Keratinocyte (primary cell): ENCODE measurements around the gene MAST3. TPM values are rescaled to one million over a fixed set of nuclear protein-coding genes. Genes with fewer than 3 reads are reported as not detected.

Source experiments
- DNase-seq: peaks from one replicate; pipeline ENCODE4 v3.0.0-alpha.2; 2011; ENCODE audit warnings: low read depth, missing footprints, low spot score
- FAIRE-seq: peaks from 2 replicates; lab custom pipeline; 2011; peaks lifted over from hg19 to GRCh38; lab: Jason Lieb, UNC
- H2AFZ ChIP-seq: 2 replicates; pipeline ENCODE4 v1.6.0; 2012; ENCODE audit warnings: low read length, control low read depth, inconsistent platforms; ENCODE audit not compliant: control insufficient read depth
- H3K27ac ChIP-seq: 2 replicates; pipeline ENCODE4 v1.5.1; 2011; ENCODE audit warnings: low read length; ENCODE audit not compliant: control insufficient read depth, insufficient read depth
- H3K27me3 ChIP-seq: 3 replicates; pipeline ENCODE4 v1.6.0; 2011; ENCODE audit warnings: low read length; ENCODE audit not compliant: control insufficient read depth, insufficient read depth; ENCODE audit errors: extremely low read depth
- H3K36me3 ChIP-seq, 2 experiments: 2 replicates in 1 of 2; 3 replicates in 1 of 2; pipeline ENCODE4 v1.5.1; 2011; ENCODE audit warnings: low read length in 2 of 2, mild to moderate bottlenecking in 1 of 2; ENCODE audit not compliant: control insufficient read depth in 2 of 2, insufficient read depth in 2 of 2; ENCODE audit errors: extremely low read depth in 1 of 2
- H3K4me1 ChIP-seq: 3 replicates; pipeline ENCODE4 v1.5.1; 2011; ENCODE audit warnings: low read length; ENCODE audit not compliant: control insufficient read depth, insufficient read depth; ENCODE audit errors: extremely low read depth
- H3K4me2 ChIP-seq: 3 replicates; pipeline ENCODE4 v1.6.0; 2011; ENCODE audit warnings: low read depth, low read length; ENCODE audit not compliant: control insufficient read depth, insufficient read depth; ENCODE audit errors: extremely low read depth
- H3K4me3 ChIP-seq, 3 experiments: fragments of 200-600 bp in 1 of 3; sonication (generic) in 1 of 3; 2 replicates in 2 of 3; 3 replicates in 1 of 3; pipeline ENCODE4 v1.5.1; 2011 to 2016; ENCODE audit warnings: low read length in 3 of 3, mild to moderate bottlenecking in 3 of 3, control low read depth in 2 of 3, inconsistent platforms in 1 of 3, low read depth in 1 of 3, mixed read lengths in 1 of 3, mixed run types in 1 of 3, moderate library complexity in 1 of 3; ENCODE audit not compliant: control insufficient read depth in 2 of 3, insufficient read depth in 2 of 3; ENCODE audit errors: extremely low read depth in 1 of 3
- H3K79me2 ChIP-seq: 2 replicates; pipeline ENCODE4 v1.6.0; 2012; ENCODE audit warnings: low read length; ENCODE audit not compliant: control insufficient read depth, insufficient read depth
- H3K9ac ChIP-seq: 3 replicates; pipeline ENCODE4 v1.6.0; 2011; ENCODE audit warnings: low read length; ENCODE audit not compliant: control insufficient read depth, insufficient read depth; ENCODE audit errors: extremely low read depth
- H3K9me1 ChIP-seq: 3 replicates; pipeline ENCODE4 v1.6.0; 2011; ENCODE audit warnings: low read length; ENCODE audit not compliant: control insufficient read depth, insufficient read depth; ENCODE audit errors: extremely low read depth
- H3K9me3 ChIP-seq: 2 replicates; pipeline ENCODE4 v1.5.1; 2012; ENCODE audit warnings: low read depth, low read length; ENCODE audit not compliant: control insufficient read depth
- H4K20me1 ChIP-seq: 3 replicates; pipeline ENCODE4 v1.6.0; 2011; ENCODE audit warnings: low read length; ENCODE audit not compliant: control insufficient read depth, insufficient read depth; ENCODE audit errors: extremely low read depth
- EZH2 ChIP-seq: IDR thresholded peaks from one replicate; pipeline ENCODE4 v1.6.1; 2012; ENCODE audit warnings: inconsistent platforms, mild to moderate bottlenecking, low read length, moderate library complexity
- dilution Hi-C: fragments of 300-500 bp; cut with MboI; formaldehyde crosslinking; loops from one replicate; pipeline ENCODE4 v1.7.0; 2020; ENCODE audit warnings: low sequenced_read_pairs; ENCODE audit not compliant: extremely low pct_ligation_motif_present
- polyA plus RNA-seq, 5 experiments: library from polyadenylated mRNA; depleted of rRNA in 3 of 5; stranded (reverse) in 3 of 5; stranded (forward) in 1 of 5; unstranded in 1 of 5; fragments of >200 nt; gene quantifications; 1 replicate in 1 of 5; 2 replicates in 3 of 5; 3 replicates in 1 of 5; pipeline versions ENCODE4 v1.2.1 to v1.2.3, GENCODE V29; 2011 to 2012; ENCODE audit warnings: missing spikeins in 2 of 5, low read depth in 1 of 5, low replicate concordance in 1 of 5
- TF ChIP-seq, protein P1 (sequence below), 3 experiments: IDR thresholded peaks in 1 of 3; conservative IDR thresholded peaks in 1 of 3; optimal IDR thresholded peaks in 1 of 3; 2 replicates in 2 of 3; 3 replicates in 1 of 3; pipeline versions ENCODE3 to v1.5.1; 2011; ENCODE audit warnings: low read length in 3 of 3, mild to moderate bottlenecking in 3 of 3, moderate library complexity in 2 of 3, control low read depth in 1 of 3, inconsistent platforms in 1 of 3; ENCODE audit not compliant: insufficient read depth in 2 of 3; ENCODE audit errors: extremely low read depth in 1 of 3

The MAST3 gene
- polyA plus RNA-seq, 1 donor (not counting 4 experiments of a cell fraction or from before 2014, with no cell fraction given): 0.73 TPM

DNA sequence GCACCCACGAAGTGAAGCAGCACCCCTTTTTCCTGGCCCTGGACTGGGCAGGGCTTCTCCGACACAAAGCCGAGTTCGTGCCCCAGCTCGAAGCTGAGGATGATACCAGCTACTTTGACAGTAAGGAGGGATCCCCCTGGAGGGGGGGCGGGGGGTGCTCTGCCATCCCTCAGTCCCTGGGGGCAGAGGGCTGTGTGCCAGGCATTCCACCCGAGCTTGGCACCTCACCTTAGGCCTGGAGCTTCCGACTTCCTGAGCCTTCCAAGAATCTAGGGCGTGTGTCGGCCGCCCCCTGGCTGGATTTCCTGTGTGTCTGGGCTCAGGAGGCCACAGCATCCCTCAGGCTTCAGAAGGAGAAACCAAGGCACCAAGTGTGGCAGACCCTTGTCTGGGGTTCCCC, 39.7 kb downstream of the MAST3 start:
- H3K36me3 ChIP-seq: peaks cover 0 to 11% of the 10 kb centered on the region in 2 experiments

DNA sequence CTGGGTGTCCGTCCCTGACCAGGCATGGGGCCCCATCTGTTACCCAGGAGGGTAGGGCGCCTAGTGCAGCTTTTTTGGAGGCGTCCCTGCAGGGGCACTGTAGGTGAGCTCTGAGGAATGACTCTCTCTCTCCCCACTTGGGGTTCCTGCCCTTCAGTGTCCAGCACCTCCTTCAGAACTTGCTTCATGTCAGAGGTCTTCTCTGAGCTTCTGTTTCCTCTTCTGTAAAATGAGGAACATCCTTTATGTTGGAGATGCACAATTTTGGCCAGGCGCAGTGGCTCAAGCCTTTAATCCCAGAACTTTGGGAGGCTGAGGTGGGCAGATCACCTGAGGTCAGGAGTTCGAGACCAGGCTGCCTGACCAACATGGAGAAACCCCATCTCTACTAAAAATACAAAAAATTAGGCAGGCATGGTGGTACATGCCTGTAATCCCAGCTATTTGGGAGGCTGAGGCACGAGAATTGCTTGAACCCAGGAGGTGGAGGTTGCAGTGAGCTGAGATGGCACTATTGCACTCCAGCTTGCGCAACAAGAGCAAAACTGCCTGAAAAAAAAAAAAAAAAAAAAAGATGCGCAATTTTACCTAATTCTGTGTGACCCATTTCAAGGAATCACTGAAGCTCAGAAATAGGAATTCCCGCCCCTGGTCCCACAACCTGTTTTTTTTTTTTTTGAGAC, 40.2 kb downstream of the MAST3 start:
- H3K4me3 ChIP-seq: no peak overlapping the region
- no peaks in the 10 kb centered on the region for H3K9me1 ChIP-seq
- H3K36me3 ChIP-seq: peaks cover 0 to 11% of the 10 kb centered on the region in 2 experiments
- peaks cover 7% of the 10 kb centered on the region for H3K4me1 ChIP-seq
- no peak for DNase-seq
- dilution Hi-C loops: no loop called here
- H3K9ac ChIP-seq: no peak overlapping the region
- TF ChIP-seq EZH2: no peak
- TF ChIP-seq, protein P1, sequence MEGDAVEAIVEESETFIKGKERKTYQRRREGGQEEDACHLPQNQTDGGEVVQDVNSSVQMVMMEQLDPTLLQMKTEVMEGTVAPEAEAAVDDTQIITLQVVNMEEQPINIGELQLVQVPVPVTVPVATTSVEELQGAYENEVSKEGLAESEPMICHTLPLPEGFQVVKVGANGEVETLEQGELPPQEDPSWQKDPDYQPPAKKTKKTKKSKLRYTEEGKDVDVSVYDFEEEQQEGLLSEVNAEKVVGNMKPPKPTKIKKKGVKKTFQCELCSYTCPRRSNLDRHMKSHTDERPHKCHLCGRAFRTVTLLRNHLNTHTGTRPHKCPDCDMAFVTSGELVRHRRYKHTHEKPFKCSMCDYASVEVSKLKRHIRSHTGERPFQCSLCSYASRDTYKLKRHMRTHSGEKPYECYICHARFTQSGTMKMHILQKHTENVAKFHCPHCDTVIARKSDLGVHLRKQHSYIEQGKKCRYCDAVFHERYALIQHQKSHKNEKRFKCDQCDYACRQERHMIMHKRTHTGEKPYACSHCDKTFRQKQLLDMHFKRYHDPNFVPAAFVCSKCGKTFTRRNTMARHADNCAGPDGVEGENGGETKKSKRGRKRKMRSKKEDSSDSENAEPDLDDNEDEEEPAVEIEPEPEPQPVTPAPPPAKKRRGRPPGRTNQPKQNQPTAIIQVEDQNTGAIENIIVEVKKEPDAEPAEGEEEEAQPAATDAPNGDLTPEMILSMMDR (optimal IDR thresholded peaks at IDR 0.05 in 1 of 3, IDR thresholded peaks at IDR 0.05 in 1 of 3, conservative IDR thresholded peaks at IDR 0.05 in 1 of 3; ENCODE audit: extremely low read depth in 1 of 3, insufficient read depth in 2 of 3, low read length in 3 of 3): no peak
- H2AFZ ChIP-seq: no peak overlapping the region
- H3K27ac ChIP-seq: no peak overlapping the region
- no peaks in the 10 kb centered on the region for H3K9me3 ChIP-seq
- H3K79me2 ChIP-seq: no peaks in the 10 kb centered on the region
- no peaks in the 10 kb centered on the region for H4K20me1 ChIP-seq
- FAIRE-seq: no peak
- H3K4me2 ChIP-seq: no peak overlapping the region
- no peaks in the 10 kb centered on the region for H3K27me3 ChIP-seq

More for the DNA sequence above, 39.7 kb downstream of the MAST3 start:
- H3K9me3 ChIP-seq: no peaks in the 10 kb centered on the region
- H3K79me2 ChIP-seq: no peaks in the 10 kb centered on the region
- H3K27me3 ChIP-seq: no peaks in the 10 kb centered on the region
- no peaks in the 10 kb centered on the region for H3K9me1 ChIP-seq
- no peak overlapping the region for H3K4me3 ChIP-seq
- dilution Hi-C loops: no loop called here
- no peaks in the 10 kb centered on the region for H4K20me1 ChIP-seq
- TF ChIP-seq, protein P1 (optimal IDR thresholded peaks at IDR 0.05 in 1 of 3, IDR thresholded peaks at IDR 0.05 in 1 of 3, conservative IDR thresholded peaks at IDR 0.05 in 1 of 3; ENCODE audit: extremely low read depth in 1 of 3, insufficient read depth in 2 of 3, low read length in 3 of 3): peak in 1 of 3 experiments; percentile 18
- no peak for TF ChIP-seq EZH2
- no peak for FAIRE-seq
- no peak for DNase-seq
- no peak overlapping the region for H3K4me2 ChIP-seq
- H3K27ac ChIP-seq: no peak overlapping the region
- no peak overlapping the region for H3K9ac ChIP-seq
- peaks cover 7% of the 10 kb centered on the region for H3K4me1 ChIP-seq
- H2AFZ ChIP-seq: no peak overlapping the region
